Skin epidermis (tissue), 12 donors: ENCODE data around the gene ADAMTS17.
"Not testable (repeated sequence)": the region's sequence is repeated elsewhere in the genome, so short reads cannot be mapped to it uniquely, and the experiment has no call there.

Experiments used
- H3K27ac ChIP-seq, 21 experiments: fragments of 200-600 bp; sonication (generic) in 11 of 21; one replicate each; pipeline ENCODE4 v1.5.0; 2020; ENCODE audit warnings: mild to moderate bottlenecking in 3 of 21, inconsistent platforms in 2 of 21, moderate library complexity in 2 of 21
- H3K4me3 ChIP-seq, 7 experiments: fragments of 200-600 bp; sonication (generic) in 2 of 7; one replicate each; pipeline ENCODE4 v1.5.0; 2020; ENCODE audit warnings: inconsistent platforms in 2 of 7, mild to moderate bottlenecking in 2 of 7, moderate library complexity in 1 of 7

Gene ADAMTS17

DNA sequence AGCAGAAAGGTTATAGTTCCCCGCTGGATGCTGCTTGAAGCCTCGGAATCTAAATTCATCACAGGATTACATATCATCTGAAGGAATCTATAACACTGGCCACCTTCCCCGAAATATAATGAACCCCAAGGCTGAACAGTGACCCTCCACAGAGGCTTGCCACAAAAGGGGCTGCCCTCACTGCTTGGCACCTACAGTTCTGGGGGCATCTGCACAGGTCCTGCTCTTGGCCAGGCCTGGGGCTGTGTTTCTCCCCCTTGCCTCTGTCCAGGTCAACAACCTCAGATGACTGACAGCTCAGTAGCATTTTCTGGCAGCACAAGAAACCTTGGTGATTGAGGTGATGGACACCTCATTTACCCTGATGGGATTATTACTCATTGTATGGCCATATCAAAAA, 1.5 kb upstream of the ADAMTS17 start:
- Histone ChIP-seq H3K27ac (no peak overlapping the region), H3K4me3 (no peak overlapping the region)

DNA sequence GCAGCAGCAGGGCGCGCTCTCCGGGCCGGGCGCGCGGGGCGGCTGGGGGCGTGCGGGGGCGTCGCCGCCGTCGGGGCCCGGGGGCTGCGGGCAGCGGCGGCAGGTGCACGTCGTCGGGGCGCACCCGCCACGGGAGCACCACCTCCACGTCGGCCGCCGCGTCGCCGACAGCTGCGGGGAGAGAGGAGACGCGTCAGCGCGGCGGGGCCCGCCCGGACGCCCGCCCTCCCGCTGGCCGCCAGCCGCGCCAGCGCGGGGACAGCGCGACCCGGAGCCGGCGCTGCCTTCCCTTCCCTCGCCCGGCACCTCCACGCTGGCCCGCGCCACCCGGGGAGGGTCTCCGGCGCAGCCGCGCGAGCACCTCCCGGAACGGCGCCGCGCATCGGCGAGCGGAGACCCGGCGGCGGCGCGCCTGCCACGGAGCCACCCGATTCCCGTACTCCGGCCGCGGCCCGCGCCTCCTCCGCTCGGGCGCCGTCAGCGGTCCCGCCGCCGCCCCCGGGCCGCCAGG, 481 bp downstream of the ADAMTS17 start:
- H3K27ac ChIP-seq: peak overlapping the region in 11 of 21 experiments; percentile 13 to 86 (median 66)

DNA sequence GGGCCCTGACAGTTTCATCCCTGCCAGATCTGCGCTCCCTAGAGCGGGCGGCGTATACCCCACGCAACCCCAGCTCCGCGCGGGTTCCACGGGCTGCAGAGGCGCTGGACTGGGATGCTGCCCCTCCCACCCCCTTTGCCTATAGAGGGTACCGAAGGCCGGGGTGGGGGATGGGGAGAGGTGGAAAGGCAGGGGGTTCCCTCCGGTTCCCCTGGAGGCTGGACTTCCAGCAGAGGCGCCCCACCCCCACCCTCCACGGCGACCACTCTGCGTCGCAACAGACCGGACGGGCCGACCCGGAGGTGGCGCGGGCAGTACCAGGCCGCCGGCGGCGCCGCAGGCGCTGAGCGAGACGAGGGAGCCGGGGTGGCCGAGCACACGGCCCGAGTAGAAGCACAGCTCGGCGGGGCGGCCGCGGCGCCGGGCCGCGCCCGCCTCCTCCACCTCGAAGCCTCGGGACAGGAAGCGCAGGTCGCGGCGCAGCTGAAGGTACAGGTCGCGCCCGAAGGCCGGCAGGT, 995 bp downstream of the ADAMTS17 start:
- Histone ChIP-seq H3K27ac (peak overlapping the region in 1 of 21 experiments; percentile 19), H3K4me3 (peak overlapping the region; percentile 13 to 81 (median 63))

More for the DNA sequence above, 481 bp downstream of the ADAMTS17 start:
- H3K4me3 ChIP-seq: peak overlapping the region; percentile 45 to 81 (median 73)

DNA sequence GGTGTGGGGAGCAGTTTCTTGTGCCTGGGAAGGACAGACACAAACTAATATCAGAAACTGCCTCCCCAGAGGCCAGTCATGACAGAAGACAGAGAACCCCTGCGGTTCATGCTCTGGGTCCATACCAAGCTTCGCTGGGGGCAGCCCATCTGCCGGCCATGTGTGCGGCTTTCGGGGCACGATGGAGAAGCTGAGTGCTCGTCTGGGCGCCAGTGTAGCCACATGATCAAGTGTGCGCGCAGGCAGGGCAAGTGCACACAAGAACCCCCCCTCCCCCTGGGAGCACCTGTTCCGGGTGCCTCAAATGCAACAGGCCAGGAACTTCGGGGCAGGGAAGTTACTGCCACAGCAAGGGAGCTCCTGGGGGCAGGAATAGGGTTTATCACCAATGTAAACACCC, 1.8 kb downstream of the ADAMTS17 start:
- Histone ChIP-seq H3K4me3 (no peak overlapping the region), H3K27ac (no peak overlapping the region)

DNA sequence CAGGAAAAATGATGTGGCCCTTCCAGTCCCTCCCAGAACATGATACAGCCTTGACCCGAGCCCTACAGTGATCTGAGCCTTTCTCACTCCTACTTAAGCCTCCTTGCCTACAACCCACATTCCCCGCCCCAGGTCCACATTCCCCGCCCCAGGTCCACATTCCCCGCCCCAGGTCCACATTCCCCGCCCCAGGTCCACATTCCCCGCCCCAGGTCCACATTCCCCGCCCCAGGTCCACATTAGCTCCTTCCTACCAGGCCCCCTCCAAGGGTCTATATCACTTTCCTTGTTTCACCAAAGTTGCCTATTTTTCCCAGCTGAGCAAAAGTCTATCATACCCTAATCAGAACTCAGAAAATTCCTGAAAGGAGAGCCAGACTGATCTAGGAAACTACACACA, 2.3 kb downstream of the ADAMTS17 start:
- H3K4me3 ChIP-seq, H3K27ac ChIP-seq: not testable (repeated sequence)

DNA sequence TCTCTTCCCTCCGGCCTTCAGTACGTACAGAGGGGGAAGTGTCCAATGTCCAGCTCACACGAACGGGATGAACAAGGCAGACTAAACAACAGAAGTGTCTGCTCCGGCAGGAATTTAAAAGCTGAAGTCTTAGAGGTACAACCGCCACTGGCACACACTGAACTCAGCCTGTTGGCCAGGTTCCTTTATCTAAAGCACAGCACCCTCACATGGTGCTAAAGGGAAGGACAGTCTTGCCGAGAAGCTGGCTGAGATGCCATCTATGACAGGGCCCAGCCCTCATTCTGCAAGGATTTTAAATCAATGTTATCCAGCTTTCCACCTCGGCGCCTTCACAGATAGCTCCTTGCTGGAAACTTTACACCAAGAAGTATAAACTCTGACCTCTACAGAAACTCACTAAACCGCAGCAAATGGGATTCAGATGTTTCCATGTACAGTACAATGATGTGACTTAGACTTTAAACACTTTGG, 2.8 kb downstream of the ADAMTS17 start:
- peak overlapping the region in 1 of 7 experiments; percentile 18 for H3K4me3 ChIP-seq
- peak overlapping the region in 1 of 21 experiments; percentile 34 for H3K27ac ChIP-seq

DNA sequence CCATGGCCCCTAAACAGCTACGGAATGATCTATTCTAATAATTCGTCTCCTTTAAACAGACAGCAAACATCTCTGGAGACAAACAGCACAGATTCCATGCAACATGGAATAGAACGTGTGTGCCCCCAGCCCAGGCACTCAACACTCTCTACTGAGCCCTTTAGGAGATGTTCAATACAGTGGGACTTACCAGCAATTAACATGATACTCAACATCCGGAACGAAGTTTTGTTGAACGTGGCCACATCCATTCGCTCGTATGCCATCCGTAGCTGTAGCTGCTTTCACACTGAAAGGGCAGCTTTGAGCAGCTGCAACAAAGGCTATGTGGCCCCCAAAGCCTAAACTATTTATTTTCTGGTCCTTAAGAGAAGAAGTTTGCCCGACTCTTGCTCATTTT, 3.5 kb downstream of the ADAMTS17 start:
- H3K4me3 ChIP-seq: no peak overlapping the region

DNA sequence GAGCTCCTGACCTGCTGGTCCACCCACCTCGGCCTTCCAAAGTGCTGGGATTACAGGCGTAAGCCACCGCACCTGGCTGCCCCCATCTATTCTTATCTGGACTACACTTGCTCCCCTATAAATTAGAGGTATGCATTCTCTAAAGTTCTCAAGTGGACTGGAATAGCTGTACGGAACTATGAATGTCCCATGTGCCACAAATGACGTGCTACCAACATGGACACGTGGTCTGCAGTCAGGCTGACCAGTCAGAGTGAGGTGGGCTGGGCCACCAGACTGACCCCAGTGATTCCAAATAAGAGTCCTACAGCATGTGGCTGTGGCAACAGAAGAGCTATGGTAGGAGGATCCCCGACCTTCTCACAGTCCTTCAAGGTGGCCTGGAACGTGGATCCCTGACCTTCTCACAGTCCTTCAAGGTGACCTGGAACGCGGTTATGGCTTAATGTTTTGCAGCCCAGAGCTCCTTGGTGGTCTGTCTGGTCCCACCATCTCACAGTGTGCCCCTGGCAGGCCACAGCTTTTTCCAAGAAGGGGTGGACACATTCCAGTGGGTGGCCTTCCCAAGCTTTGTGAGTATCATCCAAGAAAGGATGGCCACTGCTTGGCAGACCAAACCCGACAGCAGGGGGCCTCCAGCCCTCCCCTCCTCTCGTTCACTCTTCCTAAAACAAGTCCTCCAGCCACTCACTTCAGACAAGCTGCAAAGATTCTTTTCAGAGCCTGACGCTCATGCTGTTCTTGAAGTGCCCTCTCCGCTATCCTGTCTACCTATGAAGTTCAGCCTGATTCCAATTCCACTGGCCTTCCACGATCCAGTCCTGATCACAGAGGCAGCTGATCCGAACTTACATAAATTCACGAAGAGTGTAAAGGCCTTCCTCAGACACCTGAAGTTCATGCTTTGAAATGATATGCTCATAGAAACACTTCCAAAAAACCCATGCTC, 4.4 kb downstream of the ADAMTS17 start:
- no peak overlapping the region for H3K4me3 ChIP-seq
- H3K27ac ChIP-seq: no peak overlapping the region

More for the DNA sequence above, 3.5 kb downstream of the ADAMTS17 start:
- H3K27ac ChIP-seq: peak overlapping the region in 1 of 21 experiments; percentile 34

DNA sequence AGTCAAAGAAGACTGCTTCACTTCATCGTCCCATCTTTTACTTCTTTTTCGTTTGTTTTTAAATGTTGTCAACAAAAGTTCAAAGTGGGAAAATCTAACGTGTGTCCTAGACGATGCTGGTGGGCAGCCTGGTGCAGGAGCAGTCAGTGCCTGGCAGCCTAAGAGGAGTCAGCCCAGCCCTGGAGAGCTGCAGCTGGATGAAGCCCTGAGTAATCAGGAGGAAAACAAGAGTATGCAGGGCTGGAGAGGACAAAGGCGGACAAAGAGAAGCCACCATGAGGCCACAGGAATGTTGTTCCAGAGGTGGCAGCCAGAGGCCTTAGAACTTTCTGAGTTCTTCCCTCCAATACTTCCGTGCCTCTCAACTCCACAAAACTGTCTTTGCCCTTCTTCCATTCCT, 5.7 kb downstream of the ADAMTS17 start:
- Histone ChIP-seq H3K27ac (peak overlapping the region in 1 of 21 experiments; percentile 62), H3K4me3 (no peak overlapping the region)

DNA sequence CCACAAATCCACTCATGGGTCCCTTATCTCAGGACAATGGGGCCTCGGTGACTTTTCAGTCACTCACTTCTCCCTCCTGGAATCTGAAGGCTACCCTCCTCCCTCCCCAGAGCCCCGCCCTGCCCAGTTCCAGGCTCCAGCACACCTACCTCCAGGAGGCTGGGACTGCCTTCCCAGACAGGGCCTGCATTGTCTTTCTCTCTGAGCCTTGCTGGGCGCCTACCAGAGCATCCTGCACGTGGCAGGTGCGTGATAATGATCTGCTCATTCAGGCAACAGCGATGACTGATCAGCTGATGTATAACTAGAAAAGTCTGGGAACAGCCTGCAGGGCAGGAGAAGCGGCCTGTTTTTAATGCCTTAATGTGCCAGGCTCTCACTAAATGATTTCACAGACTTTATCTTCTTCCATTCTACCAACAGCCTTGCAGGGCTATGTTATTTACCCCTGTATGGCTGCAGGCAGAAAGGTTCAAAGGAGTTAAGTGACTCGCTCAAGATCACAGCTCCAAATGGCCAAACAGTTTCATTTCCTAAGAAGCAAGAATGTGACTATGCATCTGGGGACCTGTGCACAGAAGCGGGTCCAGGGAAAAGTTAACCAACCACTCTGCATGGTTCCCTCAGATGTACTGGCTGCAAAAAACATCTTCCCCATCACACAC, 6.3 kb downstream of the ADAMTS17 start:
- Histone ChIP-seq H3K4me3 (no peak overlapping the region), H3K27ac (peak overlapping the region in 2 of 21 experiments; percentile 27)

DNA sequence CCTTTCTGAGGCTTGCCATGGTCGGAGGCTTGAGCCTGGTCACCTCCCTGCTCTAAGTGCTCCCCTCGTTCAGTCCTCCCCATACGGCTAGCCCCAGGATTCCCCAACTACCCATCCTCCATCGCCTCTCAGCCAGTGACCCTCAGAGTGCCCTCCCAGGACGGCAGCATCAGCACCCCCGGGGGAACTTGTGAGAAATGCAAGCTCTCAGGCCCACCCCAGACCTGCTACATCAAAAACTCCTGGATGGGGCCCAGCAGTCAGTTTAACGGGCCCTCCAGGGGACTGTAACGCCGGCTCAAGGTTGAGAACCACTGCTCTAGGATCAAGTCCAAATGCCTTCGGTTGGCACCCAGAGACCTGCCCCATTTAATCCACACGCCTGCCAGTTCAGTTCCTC, 6.9 kb downstream of the ADAMTS17 start:
- H3K4me3 ChIP-seq: no peak overlapping the region
- peak overlapping the region in 2 of 21 experiments; percentile 27 for H3K27ac ChIP-seq

DNA sequence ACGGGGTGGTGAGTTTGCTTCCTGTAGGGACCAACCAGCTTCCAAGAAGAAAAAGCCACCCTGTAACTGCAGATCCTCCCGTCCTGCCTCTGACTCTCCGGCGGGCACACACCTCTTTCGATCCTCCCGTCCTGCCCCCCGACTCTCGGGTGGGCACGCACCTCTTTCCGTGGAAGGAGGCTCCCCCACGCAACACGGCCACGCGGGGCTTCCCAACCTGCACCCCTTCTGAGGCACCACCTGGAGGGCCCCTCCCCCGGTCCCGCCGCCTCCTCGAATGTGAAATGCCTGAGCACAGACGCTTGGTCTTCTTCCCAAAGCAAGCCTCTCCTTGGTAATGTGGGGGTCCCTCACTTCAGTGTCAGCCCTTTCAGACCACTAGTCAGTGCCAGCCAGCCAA, 7.3 kb downstream of the ADAMTS17 start:
- Histone ChIP-seq H3K4me3 (no peak overlapping the region), H3K27ac (no peak overlapping the region)

DNA sequence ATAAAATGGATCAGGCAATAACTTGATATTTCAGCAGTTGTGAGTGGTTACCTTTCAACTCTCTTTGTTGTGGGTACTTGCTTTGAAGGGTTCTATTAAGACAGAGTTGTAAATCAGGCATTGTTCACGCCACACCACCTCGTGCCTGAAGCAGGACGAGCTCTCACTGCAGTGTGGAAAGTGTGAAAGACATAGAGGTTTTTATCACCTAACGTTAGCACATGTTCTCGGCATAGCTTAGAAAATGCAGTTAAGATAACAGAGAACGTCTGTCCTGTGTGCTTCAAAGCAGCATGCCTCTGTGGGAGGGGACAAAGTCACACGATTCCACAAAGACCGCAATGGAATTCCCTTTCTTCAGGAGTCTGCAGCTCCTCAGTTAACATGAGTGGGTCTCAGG, 7.8 kb downstream of the ADAMTS17 start:
- H3K27ac ChIP-seq: no peak overlapping the region

DNA sequence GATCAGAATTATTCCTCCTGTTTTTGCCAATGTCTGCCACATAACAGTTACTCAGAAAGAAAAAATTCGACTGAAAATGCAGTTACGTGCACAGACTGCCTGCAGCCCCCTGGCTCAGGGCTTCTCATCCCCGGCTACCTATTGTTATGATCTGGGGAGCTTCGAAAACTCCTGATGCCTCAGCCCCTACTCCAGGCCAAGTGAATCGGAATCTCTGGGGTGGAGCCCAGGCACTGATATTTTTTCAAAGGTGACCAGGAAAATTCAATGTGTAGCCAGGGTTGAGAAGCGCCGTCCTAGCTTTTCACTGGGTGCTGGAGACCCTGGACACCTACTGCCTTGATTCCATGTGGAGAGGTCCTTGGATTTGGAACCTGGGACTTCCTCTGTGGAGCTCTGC, 8.5 kb downstream of the ADAMTS17 start:
- H3K27ac ChIP-seq: no peak overlapping the region
- no peak overlapping the region for H3K4me3 ChIP-seq

More for the DNA sequence above, 7.8 kb downstream of the ADAMTS17 start:
- no peak overlapping the region for H3K4me3 ChIP-seq

DNA sequence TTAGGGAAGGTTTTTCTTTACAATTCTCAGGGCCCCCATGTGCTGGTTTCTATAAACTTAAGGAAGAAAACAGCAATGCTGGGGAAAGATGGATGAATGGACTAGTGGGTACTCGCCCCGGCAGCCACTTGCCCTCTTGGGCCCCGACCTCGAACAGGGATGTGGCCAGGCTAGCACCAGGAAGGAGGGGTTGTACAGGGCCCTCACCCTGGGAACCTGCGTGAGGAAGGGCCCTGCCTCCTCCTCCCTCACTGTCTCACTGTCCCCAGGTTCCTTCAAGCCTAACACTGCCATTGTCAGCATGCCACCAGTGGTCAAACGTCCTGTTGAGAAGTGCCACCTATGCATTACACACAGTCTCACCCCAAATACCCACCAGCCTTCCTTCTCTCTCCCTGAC, 9.1 kb downstream of the ADAMTS17 start:
- H3K27ac ChIP-seq: no peak overlapping the region

DNA sequence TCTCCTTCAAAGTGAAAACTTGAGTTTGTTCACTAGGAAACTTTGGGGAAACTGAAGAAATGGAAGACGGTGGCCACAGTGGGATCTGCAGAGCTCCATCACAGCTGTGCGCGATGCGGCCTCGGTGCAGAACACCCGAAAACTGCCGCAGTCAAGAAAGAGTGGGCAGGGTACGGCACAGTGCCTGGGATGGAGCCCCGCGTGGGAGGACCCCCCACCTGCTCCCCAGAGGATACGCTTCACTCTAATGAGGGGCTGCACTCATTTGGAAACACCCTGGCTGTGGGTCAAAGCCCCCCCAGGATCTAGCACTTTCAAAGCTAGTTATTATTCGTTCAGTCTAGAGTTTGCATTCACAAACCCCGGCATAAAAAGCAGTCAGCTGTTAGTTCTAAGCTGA, 9.5 kb downstream of the ADAMTS17 start:
- no peak overlapping the region for H3K27ac ChIP-seq
- no peak overlapping the region for H3K4me3 ChIP-seq

More for the DNA sequence above, 9.1 kb downstream of the ADAMTS17 start:
- no peak overlapping the region for H3K4me3 ChIP-seq

DNA sequence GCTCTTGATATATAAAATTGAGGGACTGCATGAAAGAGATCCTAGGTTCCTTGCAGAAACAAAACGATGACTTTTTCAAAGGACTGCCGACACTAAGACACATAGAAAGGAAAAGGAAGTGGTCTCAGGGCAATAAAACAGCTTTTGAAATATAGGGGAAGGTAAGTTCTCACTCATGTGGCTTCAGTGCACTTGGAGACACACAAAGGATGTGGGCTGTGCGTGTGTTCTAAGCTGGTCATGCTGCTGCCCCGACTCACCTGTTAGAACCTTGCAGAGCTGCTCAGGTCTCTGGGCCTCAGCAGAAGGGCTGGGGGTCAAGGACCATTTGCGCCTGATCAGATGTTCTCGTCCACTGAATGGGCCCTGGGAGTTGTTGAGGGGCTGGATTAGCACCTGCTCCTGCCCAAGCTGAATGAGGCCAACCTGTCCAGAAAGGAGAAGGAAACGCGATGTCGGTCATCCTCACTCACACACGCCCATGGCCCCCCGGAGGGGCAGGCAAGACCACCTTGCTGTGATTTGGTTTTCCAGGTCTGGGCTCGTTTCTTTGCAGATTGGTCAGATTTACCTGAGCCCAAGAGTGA, 11.1 kb downstream of the ADAMTS17 start:
- Histone ChIP-seq H3K27ac (peak overlapping the region in 7 of 21 experiments; percentile 9 to 75 (median 65)), H3K4me3 (no peak overlapping the region)

DNA sequence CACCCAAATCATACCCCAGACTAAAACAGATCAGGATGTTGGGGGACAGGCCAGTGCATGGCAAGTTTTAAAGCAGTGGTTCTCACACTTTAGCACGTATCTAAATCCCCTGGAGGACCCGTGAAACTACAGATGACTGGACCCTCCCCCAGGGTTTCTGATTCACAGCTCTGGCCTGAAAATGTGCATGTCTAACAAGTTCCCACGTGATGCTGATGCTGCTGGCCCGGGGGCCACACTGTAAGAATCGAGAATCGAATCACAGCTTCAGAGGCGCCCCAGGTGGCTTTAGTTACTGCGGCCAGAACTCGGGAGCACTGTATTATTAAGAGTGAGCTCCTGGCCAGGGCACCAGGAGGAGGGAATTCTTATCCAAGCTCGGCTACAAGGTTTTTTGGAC, 11.6 kb downstream of the ADAMTS17 start:
- Histone ChIP-seq H3K4me3 (no peak overlapping the region), H3K27ac (peak overlapping the region in 7 of 21 experiments; percentile 9 to 75 (median 65))

DNA sequence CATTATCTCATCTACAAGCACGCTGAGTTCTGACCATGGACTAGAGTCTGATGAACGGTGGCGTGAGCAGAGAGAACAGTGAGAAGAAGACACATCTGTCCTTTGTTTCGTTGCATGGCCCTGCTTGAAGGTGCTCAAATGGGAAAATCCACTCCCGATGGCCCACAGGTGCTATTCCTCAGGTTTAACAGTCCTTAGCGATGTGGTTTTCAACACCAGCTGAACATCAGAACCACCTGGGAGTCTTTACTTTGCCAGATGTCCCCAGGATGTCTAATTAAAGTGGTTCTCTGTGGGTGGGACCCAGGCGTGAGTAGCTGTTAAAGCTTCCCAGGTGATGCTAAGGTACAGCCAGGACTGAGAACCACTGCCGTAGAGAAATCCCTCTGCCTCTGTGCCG, 13.0 kb downstream of the ADAMTS17 start:
- H3K4me3 ChIP-seq: no peak overlapping the region

DNA sequence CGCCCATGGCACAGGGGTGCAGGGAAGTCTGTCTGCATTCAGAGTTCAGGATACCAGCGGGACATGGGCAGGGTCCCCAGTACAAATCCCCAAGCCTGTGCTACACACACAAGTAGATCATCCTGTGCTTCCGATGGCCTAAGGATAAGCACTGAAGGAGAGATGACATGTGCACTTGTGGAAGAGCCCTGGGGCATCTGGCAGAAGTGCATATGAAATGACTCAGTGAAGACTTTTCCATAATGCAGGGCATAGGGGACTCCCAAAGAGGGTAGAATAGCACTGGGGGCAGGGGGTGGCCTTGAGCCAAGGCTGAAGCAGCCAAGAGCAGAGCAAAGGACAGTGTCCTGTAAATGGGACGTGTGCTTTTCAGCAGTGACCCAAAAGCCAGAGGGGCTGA, 22.9 kb downstream of the ADAMTS17 start:
- Histone ChIP-seq H3K27ac (no peak overlapping the region), H3K4me3 (no peak overlapping the region)

More for the DNA sequence above, 13.0 kb downstream of the ADAMTS17 start:
- H3K27ac ChIP-seq: no peak overlapping the region
